ENCODE results near the gene RAB32. TPM values are rescaled to one million over a fixed set of nuclear protein-coding genes. Genes with fewer than 3 reads are reported as not detected.

RAB32 gene
- total RNA-seq, 1 donor from 2014 or later = 37.0 TPM

- peak within 1 kb of the TSS; percentile 21 for H3K27ac Mint-ChIP-seq (ENCODE audit: unreplicated experiment)
- DNase-seq (ENCODE audit: low spot score) = peak; percentile 80
- TF ChIP-seq, protein P1, sequence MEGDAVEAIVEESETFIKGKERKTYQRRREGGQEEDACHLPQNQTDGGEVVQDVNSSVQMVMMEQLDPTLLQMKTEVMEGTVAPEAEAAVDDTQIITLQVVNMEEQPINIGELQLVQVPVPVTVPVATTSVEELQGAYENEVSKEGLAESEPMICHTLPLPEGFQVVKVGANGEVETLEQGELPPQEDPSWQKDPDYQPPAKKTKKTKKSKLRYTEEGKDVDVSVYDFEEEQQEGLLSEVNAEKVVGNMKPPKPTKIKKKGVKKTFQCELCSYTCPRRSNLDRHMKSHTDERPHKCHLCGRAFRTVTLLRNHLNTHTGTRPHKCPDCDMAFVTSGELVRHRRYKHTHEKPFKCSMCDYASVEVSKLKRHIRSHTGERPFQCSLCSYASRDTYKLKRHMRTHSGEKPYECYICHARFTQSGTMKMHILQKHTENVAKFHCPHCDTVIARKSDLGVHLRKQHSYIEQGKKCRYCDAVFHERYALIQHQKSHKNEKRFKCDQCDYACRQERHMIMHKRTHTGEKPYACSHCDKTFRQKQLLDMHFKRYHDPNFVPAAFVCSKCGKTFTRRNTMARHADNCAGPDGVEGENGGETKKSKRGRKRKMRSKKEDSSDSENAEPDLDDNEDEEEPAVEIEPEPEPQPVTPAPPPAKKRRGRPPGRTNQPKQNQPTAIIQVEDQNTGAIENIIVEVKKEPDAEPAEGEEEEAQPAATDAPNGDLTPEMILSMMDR (IDR thresholded peaks at IDR 0.05; ENCODE audit: unreplicated experiment) = no peak
- peaks cover 4% of the 10 kb centered on the region for H3K4me1 Mint-ChIP-seq (ENCODE audit: unreplicated experiment)
- peaks cover 3% of the 10 kb centered on the region for H3K27me3 Mint-ChIP-seq (ENCODE audit: unreplicated experiment)
- peak within 1 kb of the TSS; percentile 86 for H3K4me3 Mint-ChIP-seq (ENCODE audit: unreplicated experiment)
- H3K36me3 Mint-ChIP-seq (ENCODE audit: low read depth, unreplicated experiment) = no peaks in the 10 kb centered on the region
- H3K9me3 Mint-ChIP-seq (ENCODE audit: unreplicated experiment) = no peaks in the 10 kb centered on the region
Measured at GRCh38 chr6:146598772-146599405, 55.3 kb downstream of the RAB32 start, which contains the start of gene ADGB. TSS of gene ADGB (plus strand) at chr6:146598972. CDS start at chr6:146599041, 69 bp downstream.

DNA sequence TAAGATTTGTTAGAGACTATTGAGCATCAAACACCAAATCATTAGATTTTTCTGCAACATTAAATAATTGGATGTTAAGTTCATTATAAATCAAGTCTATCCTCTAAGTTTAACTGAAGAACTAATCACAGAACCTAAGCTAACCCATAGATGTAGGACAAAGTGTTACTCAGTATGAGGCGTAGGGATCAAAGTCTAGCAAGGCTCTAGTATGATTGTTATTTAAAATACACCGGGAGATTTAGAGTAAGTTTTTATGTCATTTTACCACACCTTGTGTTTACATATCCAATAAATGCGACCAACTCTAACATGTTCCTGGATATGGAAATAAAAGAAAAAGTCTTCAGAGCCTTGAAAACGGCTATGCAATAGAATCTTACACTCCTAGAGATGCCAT is 57.7 kb downstream of the RAB32 start:
- Mint-ChIP-seq H3K27me3 (ENCODE audit: unreplicated experiment) (peaks cover 3% of the 10 kb centered on the region), H3K4me3 (ENCODE audit: unreplicated experiment) (no peak overlapping the region), H3K9me3 (ENCODE audit: unreplicated experiment) (no peaks in the 10 kb centered on the region), H3K27ac (ENCODE audit: unreplicated experiment) (no peak overlapping the region), H3K4me1 (ENCODE audit: unreplicated experiment) (peaks cover 4% of the 10 kb centered on the region), H3K36me3 (ENCODE audit: low read depth, unreplicated experiment) (no peaks in the 10 kb centered on the region)
- TF ChIP-seq, protein P1 (IDR thresholded peaks at IDR 0.05; ENCODE audit: unreplicated experiment) = no peak
- DNase-seq (ENCODE audit: low spot score) = no peak

GRCh38 chr6:146602526-146602925 is 58.9 kb downstream of the RAB32 start:
- TF ChIP-seq, protein P1 (IDR thresholded peaks at IDR 0.05; ENCODE audit: unreplicated experiment) = no peak
- Mint-ChIP-seq H3K27me3 (ENCODE audit: unreplicated experiment) (peaks cover 3% of the 10 kb centered on the region), H3K27ac (ENCODE audit: unreplicated experiment) (no peak overlapping the region), H3K9me3 (ENCODE audit: unreplicated experiment) (no peaks in the 10 kb centered on the region), H3K4me3 (ENCODE audit: unreplicated experiment) (no peak overlapping the region), H3K36me3 (ENCODE audit: low read depth, unreplicated experiment) (no peaks in the 10 kb centered on the region), H3K4me1 (ENCODE audit: unreplicated experiment) (peaks cover 4% of the 10 kb centered on the region)
- no peak for DNase-seq (ENCODE audit: low spot score)

Other genes with a start within 250 kb of the RAB32 start
- gene ADGB, start 55.1 kb downstream of the RAB32 start, total RNA-seq (ENCODE audit: unreplicated experiment) = not detected

Data from endothelial cell (in vitro differentiated cells).